Mammary epithelial cell (primary cell): ENCODE data around the gene AKNAD1.

Experiments used
- EZH2 ChIP-seq: IDR thresholded peaks from 2 replicates; pipeline ENCODE4 v1.6.1; 2012; ENCODE audit warnings: low read length, inconsistent platforms, borderline replicate concordance
- TF ChIP-seq, protein P1 (sequence below), 2 donors: IDR thresholded peaks in 1 of 2; conservative IDR thresholded peaks in 1 of 2; 2 replicates each; pipeline ENCODE4 v1.5.1; 2011 to 2012; ENCODE audit warnings: inconsistent platforms in 2 of 2, low read length in 2 of 2, mild to moderate bottlenecking in 2 of 2, control low read depth in 1 of 2, low read depth in 1 of 2; ENCODE audit not compliant: insufficient read depth in 1 of 2; ENCODE audit errors: extremely low read depth in 1 of 2

DNA sequence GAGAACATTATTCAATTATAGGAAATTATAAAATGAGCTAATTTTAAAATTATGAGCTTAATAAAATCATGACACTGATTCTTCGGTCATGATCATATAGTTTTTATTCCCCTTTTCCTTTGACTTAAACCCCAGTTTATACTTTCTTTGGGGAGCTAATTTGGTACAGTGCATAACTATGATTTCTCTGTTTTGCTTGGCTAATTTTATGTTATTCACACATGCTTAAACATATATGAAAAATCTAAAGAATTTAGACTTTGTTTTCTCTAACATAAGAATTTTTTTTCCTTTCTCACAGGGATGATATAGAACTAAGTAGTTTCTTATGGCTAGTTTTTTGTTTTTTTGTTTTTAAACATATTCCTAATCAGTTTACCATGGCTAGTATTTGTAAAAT is 57.9 kb downstream of the AKNAD1 start:
- no peak for TF ChIP-seq EZH2
- TF ChIP-seq, protein P1, sequence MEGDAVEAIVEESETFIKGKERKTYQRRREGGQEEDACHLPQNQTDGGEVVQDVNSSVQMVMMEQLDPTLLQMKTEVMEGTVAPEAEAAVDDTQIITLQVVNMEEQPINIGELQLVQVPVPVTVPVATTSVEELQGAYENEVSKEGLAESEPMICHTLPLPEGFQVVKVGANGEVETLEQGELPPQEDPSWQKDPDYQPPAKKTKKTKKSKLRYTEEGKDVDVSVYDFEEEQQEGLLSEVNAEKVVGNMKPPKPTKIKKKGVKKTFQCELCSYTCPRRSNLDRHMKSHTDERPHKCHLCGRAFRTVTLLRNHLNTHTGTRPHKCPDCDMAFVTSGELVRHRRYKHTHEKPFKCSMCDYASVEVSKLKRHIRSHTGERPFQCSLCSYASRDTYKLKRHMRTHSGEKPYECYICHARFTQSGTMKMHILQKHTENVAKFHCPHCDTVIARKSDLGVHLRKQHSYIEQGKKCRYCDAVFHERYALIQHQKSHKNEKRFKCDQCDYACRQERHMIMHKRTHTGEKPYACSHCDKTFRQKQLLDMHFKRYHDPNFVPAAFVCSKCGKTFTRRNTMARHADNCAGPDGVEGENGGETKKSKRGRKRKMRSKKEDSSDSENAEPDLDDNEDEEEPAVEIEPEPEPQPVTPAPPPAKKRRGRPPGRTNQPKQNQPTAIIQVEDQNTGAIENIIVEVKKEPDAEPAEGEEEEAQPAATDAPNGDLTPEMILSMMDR (conservative IDR thresholded peaks at IDR 0.05 in 1 of 2, IDR thresholded peaks at IDR 0.05 in 1 of 2; ENCODE audit: extremely low read depth in 1 of 2, insufficient read depth in 1 of 2, low read depth in 1 of 2, low read length in 2 of 2) = no peak
